ENCODE results near the gene BMP8A.
"Not testable (repeated sequence)": the region's sequence is repeated elsewhere in the genome, so short reads cannot be mapped to it uniquely, and the experiment has no call there.

DNA sequence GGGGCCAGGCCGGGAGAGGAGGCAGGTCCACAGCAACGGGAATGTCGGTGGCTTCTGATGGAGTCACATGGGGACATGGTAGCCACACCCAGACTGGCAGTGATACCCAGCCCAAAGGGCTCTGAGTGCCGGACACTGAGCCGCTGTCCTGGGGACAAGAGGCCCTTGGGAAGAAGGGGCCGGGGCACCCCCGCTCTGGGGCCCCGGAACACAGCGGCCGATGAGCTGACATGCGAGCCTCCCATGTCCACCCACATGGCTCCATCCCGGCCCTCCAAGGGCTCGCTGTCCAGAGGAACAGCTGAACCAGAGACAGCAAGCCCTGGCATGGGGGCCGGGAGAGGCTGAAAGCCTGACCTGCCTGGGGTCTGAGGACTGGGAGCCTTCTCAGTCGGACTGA is 7.4 kb downstream of the BMP8A start:
- not testable (repeated sequence) for TF ChIP-seq POLR2AphosphoS5, POLR2A (IDR thresholded peaks at IDR 0.05; ENCODE audit: low read depth, low read length)

Measured in GM12892 (cell line).